GM12878 (cell line): ENCODE results near the gene GRIN2C. TPM values are rescaled to one million over a fixed set of nuclear protein-coding genes. Genes with fewer than 3 reads are reported as not detected.

Experiments
- ATF3 ChIP-seq: IDR thresholded peaks from 2 replicates; pipeline ENCODE4 v1.6.1; 2011; ENCODE audit warnings: low read depth, mild to moderate bottlenecking, low read length, moderate library complexity, borderline replicate concordance; ENCODE audit errors: extremely low read depth
- EP300 ChIP-seq, 2 experiments: fragments of 150-350 bp in 1 of 2; IDR thresholded peaks; 2 replicates each; pipeline ENCODE4 v1.6.1; 2011 to 2012; ENCODE audit warnings: low read depth in 2 of 2, low read length in 2 of 2, borderline replicate concordance in 1 of 2, improper control_type of control experiment in 1 of 2, inconsistent platforms in 1 of 2; ENCODE audit not compliant: control insufficient read depth in 1 of 2
- IKZF1 ChIP-seq: fragments of 450-650 bp; conservative IDR thresholded peaks from 2 replicates; pipeline ENCODE4 v1.6.1; 2017; ENCODE audit warnings: antibody characterized with exemption, mild to moderate bottlenecking
- KLF5 ChIP-seq: fragments of 450-650 bp; IDR thresholded peaks from 2 replicates; pipeline ENCODE4 v1.6.1; 2014; ENCODE audit warnings: mild to moderate bottlenecking; ENCODE audit not compliant: partially characterized antibody
- MEF2A ChIP-seq: IDR thresholded peaks from 2 replicates; pipeline ENCODE4 v1.6.1; 2011; ENCODE audit warnings: low read depth, mild to moderate bottlenecking, low read length, moderate library complexity; ENCODE audit not compliant: insufficient read depth
- NFYA ChIP-seq: IDR thresholded peaks from 2 replicates; pipeline ENCODE4 v1.6.1; 2011; ENCODE audit warnings: low read depth, mild to moderate bottlenecking, low read length, improper control_type of control experiment, borderline replicate concordance
- SIN3A ChIP-seq: IDR thresholded peaks from 2 replicates; pipeline ENCODE4 v1.6.1; 2012; ENCODE audit warnings: low read depth, low read length, improper control_type of control experiment
- SMAD5 ChIP-seq: IDR thresholded peaks from 2 replicates; pipeline ENCODE4 v1.6.1; 2016; ENCODE audit warnings: antibody characterized with exemption, low read depth
- polyA plus RNA-seq, 11 experiments: library from polyadenylated mRNA; depleted of rRNA in 4 of 11; unstranded in 6 of 11; stranded (reverse) in 5 of 11; fragments of >200 nt; fragmentation: Nextera tagmentation in 4 of 11; fragmentation: Illumina TruSeq in 1 of 11; extraction: Ambion mirVana in 4 of 11; extraction: Trizol in 1 of 11; gene quantifications; 1 replicate in 1 of 11; 2 replicates in 10 of 11; pipeline versions ENCODE4 v1.2.1 to v1.2.3, GENCODE V29; 2011 to 2016; ENCODE audit warnings: inconsistent platforms in 2 of 11, missing spikeins in 2 of 11, low read depth in 1 of 11
- total RNA-seq, 4 experiments: library from RNA; depleted of rRNA in 3 of 4; stranded (reverse); fragments of >200 nt in 3 of 4; fragmentation: Illumina TruSeq in 1 of 4; extraction: Trizol in 1 of 4; gene quantifications; 2 replicates each; pipeline versions ENCODE4 v1.2.1 to v1.2.3, GENCODE V29; 2013 to 2021
- TF ChIP-seq, protein P1 (sequence below): fragments of 450-650 bp; formaldehyde crosslinking; IDR thresholded peaks from 2 replicates; pipeline ENCODE4 v1.4.0; 2020; ENCODE audit warnings: mild to moderate bottlenecking, moderate library complexity
- TF ChIP-seq, protein P2 (sequence below): fragments of 450-650 bp; IDR thresholded peaks from 2 replicates; pipeline ENCODE4 v1.6.1; 2017; ENCODE audit warnings: antibody characterized with exemption, mild to moderate bottlenecking, moderate library complexity

Gene GRIN2C
- total and polyA plus RNA-seq, 10 of the 15 experiments (the other 5 are each of a cell fraction or from before 2014, with no cell fraction given) = 0.01 to 0.20 (median 0.11) TPM; not detected in 2

DNA sequence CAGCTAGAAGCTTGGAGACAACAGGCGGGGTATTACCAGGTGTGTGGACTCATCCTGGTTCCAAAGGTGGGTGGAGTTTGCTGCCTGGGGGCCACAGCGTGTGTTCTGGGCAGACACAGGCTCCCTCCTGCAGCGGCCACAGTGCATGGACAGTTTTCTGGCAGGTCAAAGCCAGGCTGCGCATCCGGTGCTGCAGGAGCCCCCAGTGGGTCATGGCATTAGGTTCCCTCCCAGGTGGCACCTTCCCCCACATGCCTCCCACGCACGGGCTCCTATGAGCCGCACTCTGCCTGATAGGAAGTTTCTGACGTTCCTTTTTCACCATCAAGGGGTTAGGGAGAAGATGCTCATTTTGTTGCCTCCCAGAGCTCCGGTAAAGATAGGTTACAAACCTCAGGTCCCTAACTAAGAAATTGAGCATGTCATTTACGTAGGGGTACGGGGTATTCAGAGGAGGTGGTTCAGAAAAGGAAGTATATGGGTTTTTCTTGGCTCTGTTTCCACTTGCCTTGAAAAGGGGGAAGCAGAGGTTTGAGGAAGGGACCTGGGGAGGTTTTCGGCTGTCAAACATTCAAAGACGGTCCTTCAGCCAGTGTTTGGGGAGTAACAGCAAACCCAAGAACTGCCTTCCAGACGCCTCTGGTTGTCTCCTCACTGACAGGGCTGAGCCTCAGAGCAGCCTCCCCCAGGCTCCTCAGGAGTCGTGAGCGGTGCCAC lies 50.8 kb downstream of the GRIN2C start (continued):
- TF ChIP-seq KLF5 (no peak), NFYA (no peak), MEF2A (no peak), ATF3 (no peak), SMAD5 (no peak), EP300 (IDR thresholded peaks at IDR 0.05; ENCODE audit: borderline replicate concordance in 1 of 2, control insufficient read depth in 1 of 2, low read depth in 2 of 2, low read length in 2 of 2) (no peak), SIN3A (no peak), IKZF1 (no peak)
- TF ChIP-seq, protein P1, sequence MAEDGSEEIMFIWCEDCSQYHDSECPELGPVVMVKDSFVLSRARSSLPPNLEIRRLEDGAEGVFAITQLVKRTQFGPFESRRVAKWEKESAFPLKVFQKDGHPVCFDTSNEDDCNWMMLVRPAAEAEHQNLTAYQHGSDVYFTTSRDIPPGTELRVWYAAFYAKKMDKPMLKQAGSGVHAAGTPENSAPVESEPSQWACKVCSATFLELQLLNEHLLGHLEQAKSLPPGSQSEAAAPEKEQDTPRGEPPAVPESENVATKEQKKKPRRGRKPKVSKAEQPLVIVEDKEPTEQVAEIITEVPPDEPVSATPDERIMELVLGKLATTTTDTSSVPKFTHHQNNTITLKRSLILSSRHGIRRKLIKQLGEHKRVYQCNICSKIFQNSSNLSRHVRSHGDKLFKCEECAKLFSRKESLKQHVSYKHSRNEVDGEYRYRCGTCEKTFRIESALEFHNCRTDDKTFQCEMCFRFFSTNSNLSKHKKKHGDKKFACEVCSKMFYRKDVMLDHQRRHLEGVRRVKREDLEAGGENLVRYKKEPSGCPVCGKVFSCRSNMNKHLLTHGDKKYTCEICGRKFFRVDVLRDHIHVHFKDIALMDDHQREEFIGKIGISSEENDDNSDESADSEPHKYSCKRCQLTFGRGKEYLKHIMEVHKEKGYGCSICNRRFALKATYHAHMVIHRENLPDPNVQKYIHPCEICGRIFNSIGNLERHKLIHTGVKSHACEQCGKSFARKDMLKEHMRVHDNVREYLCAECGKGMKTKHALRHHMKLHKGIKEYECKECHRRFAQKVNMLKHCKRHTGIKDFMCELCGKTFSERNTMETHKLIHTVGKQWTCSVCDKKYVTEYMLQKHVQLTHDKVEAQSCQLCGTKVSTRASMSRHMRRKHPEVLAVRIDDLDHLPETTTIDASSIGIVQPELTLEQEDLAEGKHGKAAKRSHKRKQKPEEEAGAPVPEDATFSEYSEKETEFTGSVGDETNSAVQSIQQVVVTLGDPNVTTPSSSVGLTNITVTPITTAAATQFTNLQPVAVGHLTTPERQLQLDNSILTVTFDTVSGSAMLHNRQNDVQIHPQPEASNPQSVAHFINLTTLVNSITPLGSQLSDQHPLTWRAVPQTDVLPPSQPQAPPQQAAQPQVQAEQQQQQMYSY (CRISPR knock-in tag) = no peak
- TF ChIP-seq, protein P2, sequence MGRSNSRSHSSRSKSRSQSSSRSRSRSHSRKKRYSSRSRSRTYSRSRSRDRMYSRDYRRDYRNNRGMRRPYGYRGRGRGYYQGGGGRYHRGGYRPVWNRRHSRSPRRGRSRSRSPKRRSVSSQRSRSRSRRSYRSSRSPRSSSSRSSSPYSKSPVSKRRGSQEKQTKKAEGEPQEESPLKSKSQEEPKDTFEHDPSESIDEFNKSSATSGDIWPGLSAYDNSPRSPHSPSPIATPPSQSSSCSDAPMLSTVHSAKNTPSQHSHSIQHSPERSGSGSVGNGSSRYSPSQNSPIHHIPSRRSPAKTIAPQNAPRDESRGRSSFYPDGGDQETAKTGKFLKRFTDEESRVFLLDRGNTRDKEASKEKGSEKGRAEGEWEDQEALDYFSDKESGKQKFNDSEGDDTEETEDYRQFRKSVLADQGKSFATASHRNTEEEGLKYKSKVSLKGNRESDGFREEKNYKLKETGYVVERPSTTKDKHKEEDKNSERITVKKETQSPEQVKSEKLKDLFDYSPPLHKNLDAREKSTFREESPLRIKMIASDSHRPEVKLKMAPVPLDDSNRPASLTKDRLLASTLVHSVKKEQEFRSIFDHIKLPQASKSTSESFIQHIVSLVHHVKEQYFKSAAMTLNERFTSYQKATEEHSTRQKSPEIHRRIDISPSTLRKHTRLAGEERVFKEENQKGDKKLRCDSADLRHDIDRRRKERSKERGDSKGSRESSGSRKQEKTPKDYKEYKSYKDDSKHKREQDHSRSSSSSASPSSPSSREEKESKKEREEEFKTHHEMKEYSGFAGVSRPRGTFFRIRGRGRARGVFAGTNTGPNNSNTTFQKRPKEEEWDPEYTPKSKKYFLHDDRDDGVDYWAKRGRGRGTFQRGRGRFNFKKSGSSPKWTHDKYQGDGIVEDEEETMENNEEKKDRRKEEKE = no peak
